Hepatocyte (in vitro differentiated cells): ENCODE results near the gene OSBPL5. TPM values are rescaled to one million over a fixed set of nuclear protein-coding genes. Genes with fewer than 3 reads are reported as not detected.

Experiments
- DNase-seq: peaks from one replicate; pipeline ENCODE4 v3.0.0-alpha.2; 2016; ENCODE audit warnings: low spot score
- H2AFZ ChIP-seq: fragments of 200-600 bp; sonication (generic); 2 replicates; pipeline ENCODE4 v1.6.0; 2016; ENCODE audit warnings: antibody characterized with exemption, mild to moderate bottlenecking
- H3K27ac ChIP-seq: fragments of 200-600 bp; sonication (generic); 2 replicates; pipeline ENCODE4 v1.5.1; 2016; ENCODE audit warnings: mild to moderate bottlenecking
- H3K27me3 ChIP-seq: fragments of 200-600 bp; sonication (generic); 2 replicates; pipeline ENCODE4 v1.6.1; 2016
- H3K36me3 ChIP-seq: fragments of 200-600 bp; sonication (generic); replicated peaks from 2 replicates; pipeline ENCODE4 v1.5.1; 2016; ENCODE audit warnings: low read depth; ENCODE audit not compliant: insufficient read depth
- H3K4me1 ChIP-seq: fragments of 200-600 bp; sonication (generic); 2 replicates; pipeline ENCODE4 v1.5.1; 2016; ENCODE audit warnings: mild to moderate bottlenecking, moderate library complexity; ENCODE audit not compliant: insufficient read depth
- H3K4me2 ChIP-seq: fragments of 200-600 bp; sonication (generic); 2 replicates; pipeline ENCODE4 v1.6.0; 2016
- H3K4me3 ChIP-seq: fragments of 200-600 bp; sonication (generic); 2 replicates; pipeline ENCODE4 v1.5.1; 2016; ENCODE audit warnings: mild to moderate bottlenecking
- H3K79me2 ChIP-seq: fragments of 200-600 bp; sonication (generic); 2 replicates; pipeline ENCODE4 v1.6.0; 2017; ENCODE audit warnings: mild to moderate bottlenecking
- H3K9me2 ChIP-seq: fragments of 200-600 bp; sonication (generic); replicated peaks from 2 replicates; pipeline ENCODE4 v1.6.0; 2017; ENCODE audit warnings: mild to moderate bottlenecking; ENCODE audit not compliant: insufficient read depth
- H3K9me3 ChIP-seq: fragments of 200-600 bp; sonication (generic); 2 replicates; pipeline ENCODE4 v1.5.1; 2016; ENCODE audit warnings: low read depth, mild to moderate bottlenecking
- H4K20me1 ChIP-seq: fragments of 200-600 bp; sonication (generic); 2 replicates; pipeline ENCODE4 v1.6.0; 2016; ENCODE audit warnings: mild to moderate bottlenecking; ENCODE audit not compliant: insufficient read depth, poor library complexity, severe bottlenecking
- CTCF ChIP-seq: fragments of 200-600 bp; sonication (generic); IDR thresholded peaks from 2 replicates; pipeline ENCODE4 v1.5.1; 2016; ENCODE audit warnings: antibody characterized with exemption, mild to moderate bottlenecking; ENCODE audit not compliant: poor library complexity
- EZH2 ChIP-seq: fragments of 200-600 bp; sonication (generic); IDR thresholded peaks from 2 replicates; pipeline ENCODE4 v1.6.1; 2016; ENCODE audit warnings: antibody characterized with exemption, mild to moderate bottlenecking, borderline replicate concordance
- EZH2phosphoT487 ChIP-seq: fragments of 200-600 bp; sonication (generic); IDR thresholded peaks from one replicate; pipeline ENCODE4 v1.6.1; 2018; ENCODE audit warnings: antibody characterized with exemption, mild to moderate bottlenecking, low read depth, moderate library complexity; ENCODE audit not compliant: unreplicated experiment, severe bottlenecking
- WGBS: methylation state at CpG from one replicate; pipeline ENCODE4 v1.1.6; 2016; ENCODE audit warnings: low lambda C conversion rate; ENCODE audit errors: missing lambda C conversion rate; 5-methylcytosine and 5-hydroxymethylcytosine counted together
- polyA plus RNA-seq: library from polyadenylated mRNA; unstranded; fragments of >200 nt; fragmentation: Nextera tagmentation; extraction: Ambion mirVana; gene quantifications from 2 replicates; pipeline ENCODE4 v1.2.1, GENCODE V29; 2016
- total RNA-seq: library from RNA; depleted of rRNA; stranded (reverse); fragments of >200 nt; gene quantifications from 2 replicates; pipeline ENCODE4 v1.2.3, GENCODE V29; 2014

OSBPL5 gene
- total and polyA plus RNA-seq, 2 experiments from 2014 or later = 9.0 to 12.5 TPM

GRCh38 chr11:3189196-3189843 is 24.2 kb upstream of the OSBPL5 start:
- no peaks in the 10 kb centered on the region for H3K36me3 ChIP-seq
- H3K79me2 ChIP-seq = no peaks in the 10 kb centered on the region
- no peak overlapping the region for H3K4me3 ChIP-seq
- TF ChIP-seq CTCF (no peak), EZH2 (no peak), EZH2phosphoT487 (no peak)
- DNase-seq = no peak
- no peaks in the 10 kb centered on the region for H4K20me1 ChIP-seq
- no peak overlapping the region for H3K27ac ChIP-seq
- 42% methylated on average over 15 of the region's 15 CpGs for WGBS
- H2AFZ ChIP-seq = no peak overlapping the region
- no peak overlapping the region for H3K4me2 ChIP-seq
- no peaks in the 10 kb centered on the region for H3K27me3 ChIP-seq
- H3K9me2 ChIP-seq = no peaks in the 10 kb centered on the region
- H3K4me1 ChIP-seq = no peaks in the 10 kb centered on the region
- no peaks in the 10 kb centered on the region for H3K9me3 ChIP-seq

DNA sequence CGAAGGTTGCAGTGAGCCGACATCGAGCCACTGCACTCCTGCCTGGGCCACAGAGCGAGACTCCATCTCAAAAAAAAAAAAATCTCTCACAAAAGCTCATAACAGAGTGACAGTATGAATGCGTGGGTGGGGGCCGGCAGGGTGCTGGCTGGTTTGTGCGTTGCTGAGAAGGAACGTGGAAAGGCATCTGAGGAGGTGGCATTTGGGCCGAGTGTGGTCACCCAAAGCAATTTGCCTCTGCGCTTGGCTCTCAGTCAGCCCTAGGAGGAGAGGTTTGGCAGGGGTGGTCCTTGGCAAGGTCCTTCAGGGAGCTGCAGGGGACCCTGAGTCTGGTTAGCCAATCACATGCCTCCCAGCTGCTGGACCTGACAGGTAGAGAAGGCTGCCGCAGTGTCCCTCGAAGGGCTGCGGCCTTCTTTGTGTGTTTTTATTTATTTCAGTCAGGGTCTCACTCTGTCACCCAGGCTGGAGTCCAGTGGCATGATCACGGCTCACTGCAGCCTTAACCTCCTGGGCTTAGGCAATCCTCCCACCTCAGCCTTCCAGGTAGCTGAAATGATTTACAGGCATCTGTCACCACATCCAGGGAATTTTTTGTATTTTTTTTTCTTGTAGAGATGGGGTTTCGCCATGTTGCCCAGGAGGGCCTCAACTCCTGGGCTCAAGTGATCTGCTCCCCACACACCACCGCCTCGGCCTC is 23.5 kb upstream of the OSBPL5 start:
- H3K4me3 ChIP-seq = no peak overlapping the region
- H3K27ac ChIP-seq = no peak overlapping the region
- H3K9me2 ChIP-seq = no peaks in the 10 kb centered on the region
- TF ChIP-seq CTCF (no peak), EZH2phosphoT487 (no peak), EZH2 (no peak)
- no peaks in the 10 kb centered on the region for H3K36me3 ChIP-seq
- no peak overlapping the region for H3K4me2 ChIP-seq
- H3K9me3 ChIP-seq = no peaks in the 10 kb centered on the region
- H4K20me1 ChIP-seq = no peaks in the 10 kb centered on the region
- no peak overlapping the region for H2AFZ ChIP-seq
- H3K4me1 ChIP-seq = no peaks in the 10 kb centered on the region
- 89% methylated on average over 16 of the region's 17 CpGs for WGBS
- H3K79me2 ChIP-seq = no peaks in the 10 kb centered on the region
- DNase-seq = no peak
- no peaks in the 10 kb centered on the region for H3K27me3 ChIP-seq

- Histone ChIP-seq H2AFZ (no peak overlapping the region), H3K9me2 (no peaks in the 10 kb centered on the region), H3K4me2 (no peak overlapping the region), H3K79me2 (no peaks in the 10 kb centered on the region), H3K36me3 (no peaks in the 10 kb centered on the region), H3K4me3 (no peak overlapping the region), H3K27ac (no peak overlapping the region), H3K9me3 (no peaks in the 10 kb centered on the region), H3K4me1 (no peaks in the 10 kb centered on the region), H3K27me3 (no peaks in the 10 kb centered on the region), H4K20me1 (no peaks in the 10 kb centered on the region)
- WGBS = 85% methylated on average over 11 of the region's 11 CpGs
- TF ChIP-seq CTCF (no peak), EZH2 (no peak), EZH2phosphoT487 (no peak)
- DNase-seq = no peak
Observed at GRCh38 chr11:3186166-3186953, 21.2 kb upstream of the OSBPL5 start.
